Fibroblast of skin of back (primary cell): ENCODE results near the gene SELENOI.
"Not testable (repeated sequence)": the region's sequence is repeated elsewhere in the genome, so short reads cannot be mapped to it uniquely, and the experiment has no call there.

Source experiments
- DNase-seq: peaks from one replicate; pipeline ENCODE4 v3.0.0-alpha.2; 2013

SELENOI gene

GRCh38 chr2:26327291-26328272, 18.4 kb upstream of the SELENOI start:
- no peak for DNase-seq

GRCh38 chr2:26329083-26329482, 16.9 kb upstream of the SELENOI start:
- not testable (repeated sequence) for DNase-seq

GRCh38 chr2:26330114-26330549, 15.8 kb upstream of the SELENOI start:
- peak; percentile 66 for DNase-seq

- no peak for DNase-seq
Measured at GRCh38 chr2:26330604-26331003, 15.3 kb upstream of the SELENOI start.

GRCh38 chr2:26331321-26331720, 14.6 kb upstream of the SELENOI start:
- not testable (repeated sequence) for DNase-seq

- DNase-seq: no peak
Measured at GRCh38 chr2:26333293-26333692, 12.7 kb upstream of the SELENOI start.

GRCh38 chr2:26335231-26335630, 10.7 kb upstream of the SELENOI start:
- DNase-seq: no peak

GRCh38 chr2:26336719-26337118, 9.2 kb upstream of the SELENOI start:
- no peak for DNase-seq

- no peak for DNase-seq
Measured at GRCh38 chr2:26337298-26337697, 8.6 kb upstream of the SELENOI start.

GRCh38 chr2:26340831-26341230, 5.1 kb upstream of the SELENOI start:
- DNase-seq: no peak

GRCh38 chr2:26344581-26345282, 1.2 kb upstream of the SELENOI start:
- peak; percentile 16 for DNase-seq

GRCh38 chr2:26345283-26345544, 729 bp upstream of the SELENOI start:
- no peak for DNase-seq

- DNase-seq: peak; percentile 58
Measured at GRCh38 chr2:26346454-26347053, 611 bp downstream of the SELENOI start, which contains the start of gene ADGRF3. Gene ADGRF3 (minus strand): TSS chr2:26346789. CDS start chr2:26346234, 555 bp downstream.

- DNase-seq: peak; percentile 32
Measured at GRCh38 chr2:26347286-26347865, 1.4 kb downstream of the SELENOI start.

GRCh38 chr2:26349690-26350089, 3.7 kb downstream of the SELENOI start:
- no peak for DNase-seq

- DNase-seq: no peak
Measured at GRCh38 chr2:26351375-26352090, 5.6 kb downstream of the SELENOI start.

GRCh38 chr2:26352892-26353291, 6.9 kb downstream of the SELENOI start:
- DNase-seq: no peak

- not testable (repeated sequence) for DNase-seq
Measured at GRCh38 chr2:26354469-26354868, 8.5 kb downstream of the SELENOI start.

GRCh38 chr2:26355038-26355995, 9.4 kb downstream of the SELENOI start:
- peak; percentile 76 for DNase-seq

- DNase-seq: no peak
Measured at GRCh38 chr2:26356111-26356510, 10.2 kb downstream of the SELENOI start.

GRCh38 chr2:26356771-26357170, 10.8 kb downstream of the SELENOI start:
- no peak for DNase-seq
